K562 (cell line): ENCODE results near the gene DAB2IP.

ENCODE experiments used
- CBX2 ChIP-seq: fragments of 200-600 bp; sonication (generic); IDR thresholded peaks from one replicate; pipeline ENCODE4 v1.6.1; 2012; ENCODE audit warnings: mild to moderate bottlenecking, low read length, inconsistent platforms; ENCODE audit not compliant: insufficient read depth, poor library complexity, severe bottlenecking
- CEBPB ChIP-seq: fragments of 450-650 bp; IDR thresholded peaks from 2 replicates; pipeline ENCODE4 v1.6.1; 2016; ENCODE audit warnings: missing genetic modification characterization, missing compliant biosample characterization
- KDM4B ChIP-seq, 2 experiments: fragments of 450-650 bp in 1 of 2; sonication (generic) in 1 of 2; IDR thresholded peaks; 2 replicates each; pipeline ENCODE4 v1.6.1; 2016 to 2017; ENCODE audit warnings: borderline replicate concordance in 2 of 2, antibody characterized with exemption in 1 of 2, low read depth in 1 of 2, mild to moderate bottlenecking in 1 of 2
- U2AF2 ChIP-seq: fragments of 200-400 bp; formaldehyde crosslinking; optimal IDR thresholded peaks from 2 replicates; pipeline ENCODE3; 2017; ENCODE audit warnings: low read depth, mild to moderate bottlenecking, low read length
- ZNF24 ChIP-seq: fragments of 450-650 bp; IDR thresholded peaks from 2 replicates; pipeline ENCODE4 v1.6.1; 2016
- ZNF830 ChIP-seq: fragments of 250-450 bp; sonication (Bioruptor Pico); IDR thresholded peaks from 2 replicates; pipeline ENCODE4 v1.5.0; 2021; ENCODE audit warnings: mild to moderate bottlenecking
- TF ChIP-seq, protein P1 (sequence below), 3 experiments: IDR thresholded peaks in 2 of 3; conservative IDR thresholded peaks in 1 of 3; 2 replicates each; pipeline ENCODE4 v1.5.1; 2011 to 2012; ENCODE audit warnings: low read length in 3 of 3, mild to moderate bottlenecking in 3 of 3, control low read depth in 2 of 3, improper control_type of control experiment in 1 of 3, inconsistent platforms in 1 of 3, low read depth in 1 of 3, mixed read lengths in 1 of 3, moderate library complexity in 1 of 3; ENCODE audit not compliant: insufficient read depth in 2 of 3
- TF ChIP-seq, protein P2 (sequence below), 2 experiments: fragments of 450-650 bp; conservative IDR thresholded peaks; 2 replicates each; pipeline ENCODE4 v1.6.1; 2017; ENCODE audit warnings: mild to moderate bottlenecking in 2 of 2, moderate library complexity in 2 of 2
- TF ChIP-seq, protein P3 (sequence below): fragments of 250-450 bp; sonication (Bioruptor Pico); IDR thresholded peaks from 2 replicates; pipeline ENCODE4 v1.4.0; 2020; ENCODE audit warnings: mild to moderate bottlenecking, moderate library complexity

DNA sequence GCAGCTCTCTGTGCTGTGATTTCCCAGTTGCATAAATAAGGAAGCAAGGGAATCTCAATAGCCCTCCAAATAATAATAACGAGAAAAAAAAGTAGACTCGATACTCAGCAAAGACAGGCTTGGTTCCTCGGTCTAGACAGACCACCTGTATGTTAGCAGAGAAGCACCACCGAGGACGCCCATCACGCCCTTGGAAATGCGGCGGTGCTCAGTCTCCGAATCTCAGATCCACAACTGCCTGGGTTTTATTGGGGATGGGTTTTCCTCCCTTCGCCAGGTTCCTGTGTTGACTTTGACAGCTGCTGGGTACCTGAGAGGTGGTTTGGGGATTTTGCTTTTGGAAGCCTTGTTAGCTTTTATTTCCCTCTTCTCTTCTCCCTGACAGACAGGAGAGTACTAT is 7.2 kb downstream of the DAB2IP start:
- TF ChIP-seq, protein P1, sequence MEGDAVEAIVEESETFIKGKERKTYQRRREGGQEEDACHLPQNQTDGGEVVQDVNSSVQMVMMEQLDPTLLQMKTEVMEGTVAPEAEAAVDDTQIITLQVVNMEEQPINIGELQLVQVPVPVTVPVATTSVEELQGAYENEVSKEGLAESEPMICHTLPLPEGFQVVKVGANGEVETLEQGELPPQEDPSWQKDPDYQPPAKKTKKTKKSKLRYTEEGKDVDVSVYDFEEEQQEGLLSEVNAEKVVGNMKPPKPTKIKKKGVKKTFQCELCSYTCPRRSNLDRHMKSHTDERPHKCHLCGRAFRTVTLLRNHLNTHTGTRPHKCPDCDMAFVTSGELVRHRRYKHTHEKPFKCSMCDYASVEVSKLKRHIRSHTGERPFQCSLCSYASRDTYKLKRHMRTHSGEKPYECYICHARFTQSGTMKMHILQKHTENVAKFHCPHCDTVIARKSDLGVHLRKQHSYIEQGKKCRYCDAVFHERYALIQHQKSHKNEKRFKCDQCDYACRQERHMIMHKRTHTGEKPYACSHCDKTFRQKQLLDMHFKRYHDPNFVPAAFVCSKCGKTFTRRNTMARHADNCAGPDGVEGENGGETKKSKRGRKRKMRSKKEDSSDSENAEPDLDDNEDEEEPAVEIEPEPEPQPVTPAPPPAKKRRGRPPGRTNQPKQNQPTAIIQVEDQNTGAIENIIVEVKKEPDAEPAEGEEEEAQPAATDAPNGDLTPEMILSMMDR (IDR thresholded peaks at IDR 0.05 in 2 of 3, conservative IDR thresholded peaks at IDR 0.05 in 1 of 3; ENCODE audit: insufficient read depth in 2 of 3, low read depth in 1 of 3, low read length in 3 of 3): no peak
- TF ChIP-seq, protein P2, sequence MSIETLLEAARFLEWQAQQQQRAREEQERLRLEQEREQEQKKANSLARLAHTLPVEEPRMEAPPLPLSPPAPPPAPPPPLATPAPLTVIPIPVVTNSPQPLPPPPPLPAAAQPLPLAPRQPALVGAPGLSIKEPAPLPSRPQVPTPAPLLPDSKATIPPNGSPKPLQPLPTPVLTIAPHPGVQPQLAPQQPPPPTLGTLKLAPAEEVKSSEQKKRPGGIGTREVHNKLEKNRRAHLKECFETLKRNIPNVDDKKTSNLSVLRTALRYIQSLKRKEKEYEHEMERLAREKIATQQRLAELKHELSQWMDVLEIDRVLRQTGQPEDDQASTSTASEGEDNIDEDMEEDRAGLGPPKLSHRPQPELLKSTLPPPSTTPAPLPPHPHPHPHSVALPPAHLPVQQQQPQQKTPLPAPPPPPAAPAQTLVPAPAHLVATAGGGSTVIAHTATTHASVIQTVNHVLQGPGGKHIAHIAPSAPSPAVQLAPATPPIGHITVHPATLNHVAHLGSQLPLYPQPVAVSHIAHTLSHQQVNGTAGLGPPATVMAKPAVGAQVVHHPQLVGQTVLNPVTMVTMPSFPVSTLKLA (conservative IDR thresholded peaks at IDR 0.05): no peak
- TF ChIP-seq U2AF2 (no peak), ZNF830 (CRISPR knock-in tag) (no peak), CBX2 (no peak), CEBPB (tag) (no peak), ZNF24 (no peak), KDM4B (IDR thresholded peaks at IDR 0.05; ENCODE audit: borderline replicate concordance in 2 of 2, low read depth in 1 of 2) (no peak)
- TF ChIP-seq, protein P3, sequence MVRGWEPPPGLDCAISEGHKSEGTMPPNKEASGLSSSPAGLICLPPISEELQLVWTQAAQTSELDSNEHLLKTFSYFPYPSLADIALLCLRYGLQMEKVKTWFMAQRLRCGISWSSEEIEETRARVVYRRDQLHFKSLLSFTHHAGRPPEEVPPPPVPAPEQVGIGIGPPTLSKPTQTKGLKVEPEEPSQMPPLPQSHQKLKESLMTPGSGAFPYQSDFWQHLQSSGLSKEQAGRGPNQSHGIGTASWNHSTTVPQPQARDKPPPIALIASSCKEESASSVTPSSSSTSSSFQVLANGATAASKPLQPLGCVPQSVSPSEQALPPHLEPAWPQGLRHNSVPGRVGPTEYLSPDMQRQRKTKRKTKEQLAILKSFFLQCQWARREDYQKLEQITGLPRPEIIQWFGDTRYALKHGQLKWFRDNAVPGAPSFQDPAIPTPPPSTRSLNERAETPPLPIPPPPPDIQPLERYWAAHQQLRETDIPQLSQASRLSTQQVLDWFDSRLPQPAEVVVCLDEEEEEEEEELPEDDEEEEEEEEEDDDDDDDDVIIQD (CRISPR knock-in tag): no peak
